Fibroblast of the aortic adventitia (primary cell): Measurements from ENCODE around the gene PIP5K1C. TPM values are rescaled to one million over a fixed set of nuclear protein-coding genes. Genes with fewer than 3 reads are reported as not detected.

Experiments
- DNase-seq: peaks from one replicate; pipeline ENCODE4 v3.0.0-alpha.2; 2010; ENCODE audit warnings: low read depth
- H3K4me3 ChIP-seq: 2 replicates; pipeline ENCODE4 v1.5.1; 2011; ENCODE audit warnings: low read depth, mild to moderate bottlenecking, control low read depth, low read length, moderate library complexity
- CTCF ChIP-seq: IDR thresholded peaks from 2 replicates; pipeline ENCODE4 v1.5.1; 2011; ENCODE audit warnings: mild to moderate bottlenecking, low read length, control low read depth, inconsistent platforms; ENCODE audit not compliant: insufficient read depth
- total RNA-seq: library from RNA; depleted of rRNA; stranded (reverse); fragments of >200 nt; gene quantifications from 2 replicates; pipeline ENCODE4 v1.2.3, GENCODE V29; 2012; ENCODE audit warnings: low replicate concordance

PIP5K1C gene
- total RNA-seq, 1 donor, result 32.2 TPM

GRCh38 chr19:3678188-3678587, 22.1 kb downstream of the PIP5K1C start:
- DNase-seq, result no peak
- no peak overlapping the region for H3K4me3 ChIP-seq
- TF ChIP-seq CTCF, result no peak

GRCh38 chr19:3674784-3675543, 25.3 kb downstream of the PIP5K1C start:
- TF ChIP-seq CTCF, result no peak
- H3K4me3 ChIP-seq, result no peak overlapping the region
- DNase-seq, result no peak

- no peak overlapping the region for H3K4me3 ChIP-seq
- no peak for TF ChIP-seq CTCF
- DNase-seq, result no peak
Measured at GRCh38 chr19:3673506-3674439, 26.5 kb downstream of the PIP5K1C start.

- H3K4me3 ChIP-seq, result no peak overlapping the region
- TF ChIP-seq CTCF, result no peak
- DNase-seq, result no peak
Measured at GRCh38 chr19:3672993-3673392, 27.3 kb downstream of the PIP5K1C start.

- H3K4me3 ChIP-seq, result no peak overlapping the region
- TF ChIP-seq CTCF, result no peak
- no peak for DNase-seq
Measured at GRCh38 chr19:3672575-3672948, 27.7 kb downstream of the PIP5K1C start.

GRCh38 chr19:3671680-3672574, 28.3 kb downstream of the PIP5K1C start:
- TF ChIP-seq CTCF, result peak; percentile 13
- no peak overlapping the region for H3K4me3 ChIP-seq
- peak; percentile 25 for DNase-seq
